ENCODE measurements around the gene MYO3B. TPM values are rescaled to one million over a fixed set of nuclear protein-coding genes. Genes with fewer than 3 reads are reported as not detected.

Gene MYO3B
- total RNA-seq, 4 donors from 2014 or later, result 0.06 TPM; not detected in 3

DNA sequence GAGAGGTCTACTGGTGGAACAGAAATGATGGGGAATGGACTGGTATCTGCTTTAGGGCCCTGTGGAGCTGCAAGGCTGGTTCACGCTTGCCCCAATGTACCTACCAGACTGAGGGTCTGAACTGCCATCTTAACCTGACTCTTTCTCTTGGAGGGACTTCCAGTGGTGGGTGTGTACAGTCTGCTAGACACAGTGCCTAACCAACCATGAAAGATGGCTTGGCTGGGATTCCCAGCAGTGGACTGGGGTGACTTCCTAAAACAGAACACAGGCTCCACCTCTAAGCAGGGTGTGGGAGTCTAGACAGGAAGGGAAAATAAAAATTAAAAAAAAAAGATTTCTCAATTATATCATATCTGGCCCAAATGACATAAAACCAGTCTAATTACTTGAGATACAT, 25.5 kb upstream of the MYO3B start:
- Histone ChIP-seq H3K4me1 (peaks cover 4 to 12% (median 7%) of the 10 kb centered on the region in 4 donors), H3K4me3 (no peak overlapping the region), H3K27me3 (peaks cover 0 to 3% (median 0%) of the 10 kb centered on the region in 4 donors), H3K36me3 (no peaks in the 10 kb centered on the region), H3K27ac (replicated peaks in 1 of 4) (no peak overlapping the region), H3K9me3 (peaks cover 0 to 8% (median 0%) of the 10 kb centered on the region in 4 donors)
- TF ChIP-seq, protein P1, sequence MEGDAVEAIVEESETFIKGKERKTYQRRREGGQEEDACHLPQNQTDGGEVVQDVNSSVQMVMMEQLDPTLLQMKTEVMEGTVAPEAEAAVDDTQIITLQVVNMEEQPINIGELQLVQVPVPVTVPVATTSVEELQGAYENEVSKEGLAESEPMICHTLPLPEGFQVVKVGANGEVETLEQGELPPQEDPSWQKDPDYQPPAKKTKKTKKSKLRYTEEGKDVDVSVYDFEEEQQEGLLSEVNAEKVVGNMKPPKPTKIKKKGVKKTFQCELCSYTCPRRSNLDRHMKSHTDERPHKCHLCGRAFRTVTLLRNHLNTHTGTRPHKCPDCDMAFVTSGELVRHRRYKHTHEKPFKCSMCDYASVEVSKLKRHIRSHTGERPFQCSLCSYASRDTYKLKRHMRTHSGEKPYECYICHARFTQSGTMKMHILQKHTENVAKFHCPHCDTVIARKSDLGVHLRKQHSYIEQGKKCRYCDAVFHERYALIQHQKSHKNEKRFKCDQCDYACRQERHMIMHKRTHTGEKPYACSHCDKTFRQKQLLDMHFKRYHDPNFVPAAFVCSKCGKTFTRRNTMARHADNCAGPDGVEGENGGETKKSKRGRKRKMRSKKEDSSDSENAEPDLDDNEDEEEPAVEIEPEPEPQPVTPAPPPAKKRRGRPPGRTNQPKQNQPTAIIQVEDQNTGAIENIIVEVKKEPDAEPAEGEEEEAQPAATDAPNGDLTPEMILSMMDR (IDR thresholded peaks at IDR 0.05), result no peak
- TF ChIP-seq EP300 (IDR thresholded peaks at IDR 0.05) (no peak), POLR2A (IDR thresholded peaks at IDR 0.05; ENCODE audit: low read depth) (no peak), POLR2AphosphoS5 (IDR thresholded peaks at IDR 0.05) (no peak)
- intact Hi-C loops (cut with DNase I), result no loop called here
- no peak for DNase-seq (ENCODE audit: extremely low spot score)
- 100% methylated on average over 1 of the region's 1 CpG for WGBS

DNA sequence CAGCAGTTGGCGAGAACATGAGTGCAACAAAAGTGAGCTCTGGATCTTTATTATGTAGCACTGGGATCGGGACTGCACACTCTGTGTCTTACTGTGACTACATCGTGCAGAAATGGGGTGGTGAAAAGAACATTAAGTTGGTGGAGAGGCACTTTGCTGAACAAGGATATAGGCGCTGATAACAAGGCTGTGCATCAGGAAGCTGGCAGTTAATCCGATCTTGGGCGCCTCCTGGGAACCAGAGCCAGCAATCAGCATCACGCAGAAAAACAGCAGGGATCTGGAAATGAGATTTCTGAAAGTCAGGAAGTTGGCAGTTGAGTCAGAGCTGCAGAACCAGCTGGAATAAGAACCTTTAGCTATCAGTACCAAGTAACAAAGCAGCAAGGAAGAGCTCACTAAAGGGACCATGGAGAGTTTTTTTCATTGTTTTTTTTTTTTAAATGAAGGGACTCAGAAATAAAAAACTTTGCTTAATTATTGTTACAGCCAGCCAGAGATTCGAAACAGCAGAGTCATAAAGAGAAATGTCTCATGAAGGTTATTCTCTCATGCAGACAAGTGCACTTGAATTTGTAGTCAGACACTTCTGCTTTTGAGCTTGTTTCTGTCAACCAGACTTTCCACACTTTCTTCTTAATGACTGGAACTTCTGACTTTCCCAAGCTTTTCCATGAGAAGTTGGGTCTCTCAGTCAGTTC, 22.8 kb upstream of the MYO3B start:
- Histone ChIP-seq H3K36me3 (no peaks in the 10 kb centered on the region), H3K27ac (replicated peaks in 1 of 4) (no peak overlapping the region), H3K4me1 (peaks cover 4 to 12% (median 7%) of the 10 kb centered on the region in 4 donors), H3K4me3 (no peak overlapping the region), H3K27me3 (peaks cover 0 to 3% (median 0%) of the 10 kb centered on the region in 4 donors), H3K9me3 (peaks cover 0 to 8% (median 0%) of the 10 kb centered on the region in 4 donors)
- no peak for DNase-seq (ENCODE audit: extremely low spot score)
- TF ChIP-seq, protein P1 (IDR thresholded peaks at IDR 0.05), result no peak
- TF ChIP-seq POLR2A (IDR thresholded peaks at IDR 0.05; ENCODE audit: low read depth) (no peak), EP300 (IDR thresholded peaks at IDR 0.05) (no peak), POLR2AphosphoS5 (IDR thresholded peaks at IDR 0.05) (no peak)
- intact Hi-C loops (cut with DNase I), result no loop called here
- 36% methylated on average over 8 of the region's 8 CpGs for WGBS

DNA sequence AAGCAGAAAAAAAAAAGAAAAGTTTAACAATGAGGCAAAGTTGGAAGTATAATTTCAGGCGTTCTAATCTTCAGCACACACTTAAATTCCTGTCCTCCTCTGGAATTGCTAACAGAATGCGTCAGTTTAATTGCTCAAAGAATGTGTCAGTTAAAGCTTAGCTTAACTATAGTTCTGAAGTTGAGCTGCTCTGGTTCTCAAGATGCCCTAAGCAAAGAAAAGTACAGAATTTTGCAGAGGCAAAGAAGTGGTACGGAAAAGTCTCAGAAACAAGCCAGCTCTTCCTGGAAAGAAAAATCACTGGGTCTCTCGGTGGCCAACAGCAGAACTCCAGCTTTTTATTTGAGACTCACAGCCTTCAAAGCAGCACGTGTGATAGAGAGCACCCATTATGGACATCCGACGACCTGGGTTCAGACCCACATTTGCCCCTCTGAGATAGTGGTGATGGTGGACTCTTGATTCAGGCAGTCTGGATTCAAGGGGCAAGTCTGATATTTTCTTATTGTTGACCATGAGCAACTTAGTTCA, 22.2 kb upstream of the MYO3B start:
- Histone ChIP-seq H3K27me3 (peaks cover 0 to 3% (median 0%) of the 10 kb centered on the region in 4 donors), H3K9me3 (peaks cover 0 to 8% (median 0%) of the 10 kb centered on the region in 4 donors), H3K4me1 (peaks cover 4 to 12% (median 7%) of the 10 kb centered on the region in 4 donors), H3K36me3 (no peaks in the 10 kb centered on the region), H3K27ac (replicated peaks in 1 of 4) (no peak overlapping the region), H3K4me3 (no peak overlapping the region)
- no peak for DNase-seq (ENCODE audit: extremely low spot score)
- intact Hi-C loops (cut with DNase I), result no loop called here
- WGBS, result 57% methylated on average over 7 of the region's 7 CpGs
- TF ChIP-seq, protein P1 (IDR thresholded peaks at IDR 0.05), result no peak
- TF ChIP-seq POLR2AphosphoS5 (IDR thresholded peaks at IDR 0.05), result no peak
- no peak for TF ChIP-seq POLR2A (IDR thresholded peaks at IDR 0.05; ENCODE audit: low read depth)
- TF ChIP-seq EP300 (IDR thresholded peaks at IDR 0.05), result no peak

DNA sequence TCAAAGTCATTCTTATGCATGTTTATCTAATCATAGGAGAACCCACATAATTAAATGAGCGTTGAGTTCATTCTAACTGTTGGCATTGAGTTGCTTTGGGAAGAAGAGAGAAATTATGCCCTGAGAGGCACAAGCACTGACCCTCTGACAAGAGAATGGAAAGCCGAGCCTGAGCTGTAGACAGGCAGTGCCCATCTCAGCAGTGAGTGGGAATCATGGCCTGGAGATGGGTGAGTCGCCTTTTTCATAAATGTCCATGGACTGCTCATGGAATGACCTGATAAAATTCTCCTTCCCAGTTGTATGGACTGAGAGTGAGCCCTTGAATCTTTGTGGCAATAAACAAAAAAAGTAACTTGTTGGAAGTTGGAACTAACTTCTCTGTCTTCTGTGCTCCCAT, 21.4 kb upstream of the MYO3B start:
- H3K4me1 ChIP-seq, result peaks cover 4 to 12% (median 7%) of the 10 kb centered on the region in 4 donors
- no peak for TF ChIP-seq POLR2A (IDR thresholded peaks at IDR 0.05; ENCODE audit: low read depth)
- TF ChIP-seq EP300 (IDR thresholded peaks at IDR 0.05), result no peak
- TF ChIP-seq POLR2AphosphoS5 (IDR thresholded peaks at IDR 0.05), result no peak
- TF ChIP-seq, protein P1 (IDR thresholded peaks at IDR 0.05), result no peak
- no peaks in the 10 kb centered on the region for H3K36me3 ChIP-seq
- peaks cover 0 to 3% (median 0%) of the 10 kb centered on the region in 4 donors for H3K27me3 ChIP-seq
- no peak overlapping the region for H3K4me3 ChIP-seq
- peaks cover 0 to 8% (median 0%) of the 10 kb centered on the region in 4 donors for H3K9me3 ChIP-seq
- 96% methylated on average over 3 of the region's 3 CpGs for WGBS
- no peak overlapping the region for H3K27ac ChIP-seq (replicated peaks in 1 of 4)
- intact Hi-C loops (cut with DNase I), result no loop called here
- DNase-seq (ENCODE audit: extremely low spot score), result no peak

Data from esophagus muscularis mucosa (tissue), 4 donors.